Endothelial cell of umbilical vein (primary cell): Measurements from ENCODE around the gene NFIC. TPM values are rescaled to one million over a fixed set of nuclear protein-coding genes. Genes with fewer than 3 reads are reported as not detected.

Experiments
- BruUV-seq: library from RNA; stranded (reverse); fragments of 400-500 nt; replicated peaks from 2 replicates; lab custom pipeline; 2021; lab: Mats Ljungman, UMichigan
- CTCF ChIA-PET: fragments of 300-600, 350-600 bp; sonication (Branson Sonifier 250); formaldehyde crosslinking; loops from one replicate; lab custom pipeline; 2021; ENCODE audit warnings: antibody characterized with exemption, inconsistent platforms; lab: Charles Lee
- POLR2A ChIA-PET: fragments of 300-600, 350-600 bp; sonication (Branson Sonifier 250); formaldehyde crosslinking; loops from one replicate; lab custom pipeline; 2021; ENCODE audit warnings: antibody characterized with exemption, inconsistent platforms; lab: Charles Lee
- DNase-seq: peaks from one replicate; pipeline ENCODE4 v3.0.0-alpha.2; 2011; ENCODE audit warnings: low read depth, low spot score
- FAIRE-seq: peaks from 2 replicates; lab custom pipeline; 2011; peaks lifted over from hg19 to GRCh38; lab: Jason Lieb, UNC
- H2AFZ ChIP-seq: 2 replicates; pipeline ENCODE4 v1.6.0; 2012; ENCODE audit warnings: low read depth, low read length, control low read depth, inconsistent platforms
- H3K27ac ChIP-seq: 2 replicates; pipeline ENCODE4 v1.5.1; 2011; ENCODE audit warnings: low read depth, mild to moderate bottlenecking, control low read depth, low read length, moderate library complexity; ENCODE audit not compliant: insufficient read depth
- H3K27me3 ChIP-seq, 2 experiments: 2 replicates each; pipeline versions ENCODE4 v1.6.0 to v1.6.1; 2011; ENCODE audit warnings: low read length in 2 of 2, mixed read lengths in 1 of 2; ENCODE audit not compliant: control insufficient read depth in 2 of 2, insufficient read depth in 2 of 2
- H3K36me3 ChIP-seq, 2 experiments: 2 replicates in 1 of 2; 3 replicates in 1 of 2; pipeline ENCODE4 v1.5.1; 2011; ENCODE audit warnings: low read length in 2 of 2, mild to moderate bottlenecking in 1 of 2, moderate library complexity in 1 of 2; ENCODE audit not compliant: control insufficient read depth in 2 of 2, insufficient read depth in 2 of 2; ENCODE audit errors: extremely low read depth in 1 of 2
- H3K4me1 ChIP-seq: 3 replicates; pipeline ENCODE4 v1.5.1; 2011; ENCODE audit warnings: mild to moderate bottlenecking, low read length; ENCODE audit not compliant: control insufficient read depth, insufficient read depth; ENCODE audit errors: extremely low read depth
- H3K4me2 ChIP-seq: 2 replicates; pipeline ENCODE4 v1.6.1; 2011; ENCODE audit warnings: low read length, control low read depth, mixed read lengths; ENCODE audit not compliant: insufficient read depth
- H3K4me3 ChIP-seq, 3 experiments: fragments of 200-600 bp in 1 of 3; sonication (generic), shearing (Covaris generic) in 1 of 3; replicated peaks in 1 of 3; 2 replicates each; pipeline ENCODE4 v1.5.1; 2011 to 2016; ENCODE audit warnings: control low read depth in 3 of 3, low read length in 3 of 3, mild to moderate bottlenecking in 2 of 3, inconsistent platforms in 1 of 3, low read depth in 1 of 3, moderate library complexity in 1 of 3; ENCODE audit not compliant: insufficient read depth in 1 of 3
- H3K79me2 ChIP-seq: 2 replicates; pipeline ENCODE4 v1.6.0; 2012; ENCODE audit warnings: low read length, inconsistent platforms; ENCODE audit not compliant: control insufficient read depth, insufficient read depth
- H3K9ac ChIP-seq: replicated peaks from 2 replicates; pipeline ENCODE3; 2011; ENCODE audit warnings: low read length, control low read depth; ENCODE audit not compliant: insufficient read depth; ENCODE audit errors: extremely low read depth
- H3K9me1 ChIP-seq: replicated peaks from 3 replicates; pipeline ENCODE4 v1.6.0; 2011; ENCODE audit warnings: mild to moderate bottlenecking, low read length; ENCODE audit not compliant: control insufficient read depth, insufficient read depth; ENCODE audit errors: extremely low read depth
- H3K9me3 ChIP-seq: replicated peaks from 2 replicates; pipeline ENCODE4 v1.5.1; 2012; ENCODE audit warnings: low read length, inconsistent platforms; ENCODE audit not compliant: control insufficient read depth, insufficient read depth
- H4K20me1 ChIP-seq: replicated peaks from 2 replicates; pipeline ENCODE3; 2011; ENCODE audit warnings: mild to moderate bottlenecking, low read length; ENCODE audit not compliant: control insufficient read depth, insufficient read depth; ENCODE audit errors: extremely low read depth
- CTCF ChIP-seq, 2 donors: IDR thresholded peaks; 1 replicate in 1 of 2; 2 replicates in 1 of 2; pipeline ENCODE4 v1.5.1; 2011; ENCODE audit warnings: low read length in 2 of 2, mild to moderate bottlenecking in 2 of 2, moderate library complexity in 2 of 2, control low read depth in 1 of 2, inconsistent platforms in 1 of 2, low read depth in 1 of 2; ENCODE audit not compliant: insufficient read depth in 1 of 2; ENCODE audit errors: extremely low read depth in 1 of 2
- EZH2 ChIP-seq: IDR thresholded peaks from 2 replicates; pipeline ENCODE4 v1.6.1; 2012; ENCODE audit warnings: borderline replicate concordance, low read depth, mild to moderate bottlenecking, moderate library complexity, low read length, inconsistent platforms; ENCODE audit not compliant: severe bottlenecking
- FOS ChIP-seq: IDR thresholded peaks from 2 replicates; pipeline ENCODE4 v1.6.1; 2011; ENCODE audit warnings: mild to moderate bottlenecking, low read length, moderate library complexity, borderline replicate concordance; ENCODE audit not compliant: insufficient read depth
- GATA2 ChIP-seq: IDR thresholded peaks from 2 replicates; pipeline ENCODE4 v1.7.0; 2011; ENCODE audit warnings: low read depth, mild to moderate bottlenecking, moderate library complexity, mixed read lengths, low read length; ENCODE audit not compliant: insufficient read length, insufficient read depth
- JUN ChIP-seq: IDR thresholded peaks from 2 replicates; pipeline ENCODE4 v1.6.1; 2011; ENCODE audit warnings: borderline replicate concordance, low read depth; ENCODE audit not compliant: insufficient read length, insufficient read depth
- MAX ChIP-seq: IDR thresholded peaks from 2 replicates; pipeline ENCODE4 v1.6.1; 2011; ENCODE audit not compliant: insufficient read depth, insufficient read length
- MYC ChIP-seq: IDR thresholded peaks from one replicate; pipeline ENCODE4 v1.6.1; 2011; ENCODE audit warnings: mild to moderate bottlenecking, low read depth, low read length
- POLR2A ChIP-seq: IDR thresholded peaks from 2 replicates; pipeline ENCODE4 v1.6.1; 2012; ENCODE audit warnings: low read depth, mild to moderate bottlenecking, control low read depth, low read length
- POLR2AphosphoS5 ChIP-seq: IDR thresholded peaks from 2 replicates; pipeline ENCODE4 v1.6.1; 2012; ENCODE audit warnings: low read depth, mild to moderate bottlenecking, control low read depth, low read length, moderate library complexity; ENCODE audit not compliant: insufficient read depth
- dilution Hi-C: fragments of 300-500 bp; cut with MboI; formaldehyde crosslinking; loops from one replicate; pipeline ENCODE4 v1.15.0; 2019; ENCODE audit warnings: low sequenced_read_pairs; ENCODE audit not compliant: extremely low pct_ligation_motif_present
- intact Hi-C: fragments of 100-400 bp; cut with micrococcal nuclease; formaldehyde crosslinking; loops from one replicate; pipeline ENCODE4 v1.10.0; 2022
- polyA plus RNA-seq, 4 experiments: library from polyadenylated mRNA; depleted of rRNA in 3 of 4; stranded (reverse) in 3 of 4; unstranded in 1 of 4; fragments of >200 nt; gene quantifications; 2 replicates each; pipeline versions ENCODE4 v1.2.1 to v1.2.3, GENCODE V29; 2011 to 2012; ENCODE audit warnings: missing spikeins in 1 of 4
- total RNA-seq: library from RNA; stranded (reverse); gene quantifications from 2 replicates; pipeline ENCODE4 v1.2.3, GENCODE V29; 2021

NFIC gene
- total and polyA plus RNA-seq, 2 donors (not counting 3 experiments of a cell fraction or from before 2014, with no cell fraction given) = 11.4 to 133 TPM

GRCh38 chr19:3504735-3505134 lies 138.4 kb downstream of the NFIC start:
- no peak overlapping the region for H3K9ac ChIP-seq
- H3K27ac ChIP-seq = no peak overlapping the region
- H4K20me1 ChIP-seq = no peaks in the 10 kb centered on the region
- intact Hi-C loops = no loop called here
- H3K4me3 ChIP-seq = no peak overlapping the region
- FAIRE-seq (no peak), DNase-seq (no peak)
- ChIA-PET POLR2A (no interaction called here), CTCF (no interaction called here)
- TF ChIP-seq MYC = no peak
- TF ChIP-seq MAX = no peak
- TF ChIP-seq EZH2 = no peak
- no peak for TF ChIP-seq JUN
- TF ChIP-seq CTCF (IDR thresholded peaks at IDR 0.05; ENCODE audit: extremely low read depth in 1 of 2, insufficient read depth in 1 of 2, low read depth in 1 of 2, low read length in 2 of 2) = no peak
- no peak for TF ChIP-seq POLR2A
- no peak for TF ChIP-seq GATA2
- TF ChIP-seq POLR2AphosphoS5 = no peak
- TF ChIP-seq FOS = no peak
- H3K36me3 ChIP-seq = peaks cover 0 to 3% of the 10 kb centered on the region in 2 experiments
- no TSS peak for BruUV-seq
- H2AFZ ChIP-seq = no peak overlapping the region
- H3K4me2 ChIP-seq = no peak overlapping the region
- H3K79me2 ChIP-seq = peaks cover 41% of the 10 kb centered on the region
- no peaks in the 10 kb centered on the region for H3K9me3 ChIP-seq
- H3K27me3 ChIP-seq = no peaks in the 10 kb centered on the region
- no peaks in the 10 kb centered on the region for H3K9me1 ChIP-seq
- dilution Hi-C loops = no loop called here
- H3K4me1 ChIP-seq = peaks cover 13% of the 10 kb centered on the region
